LNCAP (cell line): ENCODE data around the gene NCK2.

Experiments
- TF ChIP-seq, protein P1 (sequence below): fragments of 450-650 bp; IDR thresholded peaks from 2 replicates; pipeline ENCODE4 v1.5.1; 2017; ENCODE audit warnings: mild to moderate bottlenecking

NCK2 gene

DNA sequence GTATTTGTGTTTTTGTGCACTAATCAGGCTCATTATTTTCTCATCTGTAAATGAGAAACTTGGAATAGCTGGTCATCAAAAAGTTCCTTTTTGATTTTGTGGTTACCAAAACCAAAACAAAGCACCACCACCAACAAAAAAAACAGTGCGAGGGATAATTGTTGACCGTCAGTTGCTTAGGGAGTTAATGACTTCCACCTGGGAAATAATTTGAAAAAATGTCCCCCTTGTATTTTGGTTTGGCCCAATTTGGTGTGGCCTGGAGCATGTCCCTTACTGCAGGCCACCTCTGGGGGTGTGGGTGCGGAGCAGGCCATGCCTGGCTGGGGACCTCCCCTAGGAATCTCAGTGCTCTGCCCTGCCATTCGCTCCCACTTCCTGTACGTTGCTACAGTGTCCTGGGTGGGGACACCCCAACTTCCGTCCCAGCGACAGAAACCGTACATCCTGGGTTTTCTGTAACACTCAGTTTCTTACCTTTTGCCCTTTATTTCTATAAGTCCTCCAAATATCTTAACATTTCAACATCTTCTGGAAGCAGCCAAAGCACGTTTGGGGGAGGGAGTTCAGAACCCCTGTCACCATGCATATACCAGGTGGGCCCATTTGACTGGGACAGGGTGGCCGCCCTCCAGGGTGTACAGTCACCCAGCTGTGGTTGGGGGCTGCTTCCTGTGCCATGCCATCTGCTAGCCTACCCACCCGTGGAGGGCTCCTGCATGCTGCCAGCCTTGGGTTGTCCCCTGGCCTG lies 31.3 kb downstream of the NCK2 start:
- TF ChIP-seq, protein P1, sequence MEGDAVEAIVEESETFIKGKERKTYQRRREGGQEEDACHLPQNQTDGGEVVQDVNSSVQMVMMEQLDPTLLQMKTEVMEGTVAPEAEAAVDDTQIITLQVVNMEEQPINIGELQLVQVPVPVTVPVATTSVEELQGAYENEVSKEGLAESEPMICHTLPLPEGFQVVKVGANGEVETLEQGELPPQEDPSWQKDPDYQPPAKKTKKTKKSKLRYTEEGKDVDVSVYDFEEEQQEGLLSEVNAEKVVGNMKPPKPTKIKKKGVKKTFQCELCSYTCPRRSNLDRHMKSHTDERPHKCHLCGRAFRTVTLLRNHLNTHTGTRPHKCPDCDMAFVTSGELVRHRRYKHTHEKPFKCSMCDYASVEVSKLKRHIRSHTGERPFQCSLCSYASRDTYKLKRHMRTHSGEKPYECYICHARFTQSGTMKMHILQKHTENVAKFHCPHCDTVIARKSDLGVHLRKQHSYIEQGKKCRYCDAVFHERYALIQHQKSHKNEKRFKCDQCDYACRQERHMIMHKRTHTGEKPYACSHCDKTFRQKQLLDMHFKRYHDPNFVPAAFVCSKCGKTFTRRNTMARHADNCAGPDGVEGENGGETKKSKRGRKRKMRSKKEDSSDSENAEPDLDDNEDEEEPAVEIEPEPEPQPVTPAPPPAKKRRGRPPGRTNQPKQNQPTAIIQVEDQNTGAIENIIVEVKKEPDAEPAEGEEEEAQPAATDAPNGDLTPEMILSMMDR, result no peak

DNA sequence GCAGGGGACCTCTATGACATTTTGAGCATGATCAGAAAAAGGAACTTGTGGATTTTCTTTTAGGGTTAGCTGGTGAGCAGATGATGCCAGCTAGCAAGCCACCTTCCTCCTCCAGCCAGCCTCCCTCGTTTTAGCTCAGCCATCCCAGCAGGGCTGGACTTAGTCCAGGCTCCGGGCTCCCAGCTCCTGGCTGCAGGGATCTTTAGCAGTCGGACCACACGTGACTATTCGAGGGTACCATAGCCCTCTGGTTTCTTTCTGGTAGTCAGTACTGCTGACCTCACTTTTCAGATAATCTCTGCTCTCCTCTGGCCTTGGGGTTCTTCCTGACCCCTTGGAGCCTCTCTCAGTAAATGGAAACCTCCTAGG lies 31.8 kb downstream of the NCK2 start:
- TF ChIP-seq, protein P1, result no peak

DNA sequence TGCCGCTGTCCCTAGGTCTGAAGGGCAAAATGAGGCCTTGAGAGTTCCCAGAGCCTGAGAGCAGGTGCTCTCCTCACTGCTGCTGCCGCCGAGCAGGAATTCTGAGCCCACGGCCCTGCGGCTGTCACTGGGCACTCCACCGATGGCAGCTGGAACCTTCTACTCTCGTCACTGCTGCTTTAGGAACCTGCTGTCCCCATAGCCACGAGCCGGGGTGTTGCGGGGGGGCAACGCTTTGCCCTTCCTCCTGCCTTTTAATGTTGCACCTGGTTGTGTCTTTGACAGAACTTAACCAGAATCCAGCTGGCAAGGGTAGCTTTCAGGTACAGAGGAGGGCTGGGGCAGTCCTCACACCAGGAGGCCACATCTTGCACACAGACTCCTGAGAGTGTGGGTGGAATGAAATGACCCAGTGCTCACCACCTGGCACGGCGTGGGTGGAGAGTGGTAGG lies 32.3 kb downstream of the NCK2 start:
- TF ChIP-seq, protein P1, result no peak

DNA sequence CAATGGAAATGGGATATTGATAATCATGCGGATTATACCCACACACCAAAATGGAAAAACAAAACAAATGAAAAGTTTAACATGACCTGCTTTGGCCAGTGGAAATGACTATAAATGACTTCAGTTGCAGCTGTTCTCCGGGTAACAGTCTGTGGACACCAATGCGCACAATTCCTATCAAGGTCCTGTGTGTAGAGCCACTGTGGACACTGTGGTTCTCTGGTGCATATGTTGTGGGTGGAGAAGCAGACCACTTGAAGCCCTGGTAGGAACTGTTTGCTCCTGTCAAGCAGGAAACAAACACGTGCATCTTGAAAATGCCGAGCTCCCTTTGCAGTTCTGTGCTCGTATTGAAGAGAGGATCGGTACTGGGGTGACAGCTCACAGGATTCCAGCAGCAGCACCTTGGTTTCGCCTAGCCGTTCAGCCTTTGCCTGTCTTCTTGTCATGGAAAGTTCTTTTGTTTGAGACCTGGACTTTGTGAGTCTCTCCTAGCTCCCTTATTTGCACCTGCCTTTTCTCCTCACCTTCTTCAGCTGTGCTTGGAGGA lies 32.9 kb downstream of the NCK2 start:
- TF ChIP-seq, protein P1, result no peak

DNA sequence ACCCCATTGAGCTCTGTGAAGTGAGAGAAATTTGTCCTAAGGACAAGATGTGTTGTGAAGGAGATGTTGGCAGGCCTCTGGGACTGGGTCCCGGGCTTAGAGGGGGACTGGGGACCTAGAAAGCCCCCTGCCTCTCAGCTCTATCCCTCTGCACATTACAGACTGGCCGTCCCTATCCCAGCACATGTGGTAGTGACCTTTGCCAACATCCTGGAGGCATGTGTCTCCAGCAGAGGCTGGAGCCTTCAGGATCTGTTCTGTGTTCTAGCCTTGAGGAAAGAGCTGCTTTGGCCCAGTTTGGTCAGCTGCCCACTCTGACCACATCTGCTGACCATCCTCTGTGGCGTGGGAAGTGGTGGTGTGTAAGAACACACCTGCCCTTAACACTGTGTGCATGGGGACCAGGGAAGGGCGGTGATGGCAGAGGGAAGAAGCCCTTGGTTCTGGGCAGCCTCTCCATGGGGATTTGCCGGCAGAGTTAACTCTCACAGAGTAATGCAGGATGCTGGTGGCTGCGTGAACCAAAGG lies 33.4 kb downstream of the NCK2 start:
- TF ChIP-seq, protein P1, result no peak

DNA sequence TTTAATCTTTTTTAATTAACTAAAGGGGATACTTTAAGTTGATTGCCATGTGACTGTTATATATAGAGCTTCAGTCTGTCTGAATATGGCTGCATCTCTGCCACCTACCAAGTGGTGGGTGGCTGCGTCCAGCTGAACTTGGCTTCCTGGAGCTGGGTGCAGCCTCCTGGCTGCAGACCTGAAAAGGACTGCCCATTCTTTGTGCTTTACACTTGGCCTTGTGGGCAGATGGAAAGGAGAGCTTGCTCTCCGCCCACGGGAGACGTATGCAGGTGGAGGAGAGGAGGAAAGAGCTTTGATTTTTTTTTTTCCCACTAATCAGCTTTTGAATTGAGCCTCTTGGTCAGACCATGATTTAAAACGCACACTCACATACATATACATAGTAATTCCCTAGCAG lies 34.7 kb downstream of the NCK2 start:
- TF ChIP-seq, protein P1, result no peak

DNA sequence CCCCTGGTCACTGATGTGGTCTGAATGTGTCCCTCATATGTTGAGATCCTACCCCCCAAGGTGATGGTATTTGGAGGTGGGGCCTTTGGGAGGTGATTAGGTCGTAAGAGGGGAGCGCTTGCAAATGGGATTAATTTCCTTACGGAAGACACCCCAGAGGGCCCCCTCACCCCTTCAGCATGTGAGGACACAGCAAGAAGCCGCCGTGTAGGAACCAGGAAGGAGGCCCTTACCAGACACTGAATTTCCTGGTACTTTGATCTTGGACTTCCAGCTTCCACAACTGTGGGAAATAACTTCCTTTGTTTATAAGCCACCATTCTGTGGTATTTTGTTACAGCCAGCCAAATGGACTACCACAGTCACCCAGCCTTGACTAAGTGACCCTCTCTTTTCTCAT lies 35.9 kb downstream of the NCK2 start:
- TF ChIP-seq, protein P1, result no peak
